HL-60 (cell line): ENCODE measurements around the gene KCNJ3.

Experiments
- DNase-seq, 2 experiments: peaks; one replicate each; pipeline ENCODE4 v3.0.0-alpha.2; 2010 to 2020; ENCODE audit warnings: low read depth in 1 of 2, low spot score in 1 of 2
- H3K27ac ChIP-seq: fragments of 250-450 bp; sonication (Bioruptor Pico); replicated peaks from 2 replicates; pipeline ENCODE4 v1.5.1; 2020; ENCODE audit warnings: mild to moderate bottlenecking, moderate library complexity
- H3K27me3 ChIP-seq: fragments of 250-450 bp; sonication (Bioruptor Pico); 2 replicates; pipeline ENCODE4 v1.5.1; 2021; ENCODE audit warnings: mild to moderate bottlenecking, moderate library complexity; ENCODE audit not compliant: insufficient read depth, poor library complexity, severe bottlenecking
- H3K4me3 ChIP-seq: replicated peaks from 2 replicates; pipeline ENCODE4 v1.5.1; 2011; ENCODE audit warnings: mild to moderate bottlenecking, control low read depth, low read length; ENCODE audit not compliant: insufficient read depth
- GABPA ChIP-seq: IDR thresholded peaks from 2 replicates; pipeline ENCODE4 v1.6.1; 2012; ENCODE audit warnings: low read depth
- POLR2AphosphoS5 ChIP-seq: IDR thresholded peaks from 2 replicates; pipeline ENCODE4 v1.6.1; 2012; ENCODE audit warnings: low read depth
- SPI1 ChIP-seq: IDR thresholded peaks from 2 replicates; pipeline ENCODE4 v1.6.1; 2012; ENCODE audit warnings: low read depth, mild to moderate bottlenecking, borderline replicate concordance
- TF ChIP-seq, protein P1 (sequence below): IDR thresholded peaks from 2 replicates; pipeline ENCODE4 v1.6.1; 2012; ENCODE audit warnings: low read depth; ENCODE audit not compliant: insufficient replicate concordance
- TF ChIP-seq, protein P2 (sequence below): IDR thresholded peaks from one replicate; pipeline ENCODE4 v1.5.1; 2011; ENCODE audit warnings: low read length, control low read depth, inconsistent platforms; ENCODE audit not compliant: insufficient read depth

Gene KCNJ3

DNA sequence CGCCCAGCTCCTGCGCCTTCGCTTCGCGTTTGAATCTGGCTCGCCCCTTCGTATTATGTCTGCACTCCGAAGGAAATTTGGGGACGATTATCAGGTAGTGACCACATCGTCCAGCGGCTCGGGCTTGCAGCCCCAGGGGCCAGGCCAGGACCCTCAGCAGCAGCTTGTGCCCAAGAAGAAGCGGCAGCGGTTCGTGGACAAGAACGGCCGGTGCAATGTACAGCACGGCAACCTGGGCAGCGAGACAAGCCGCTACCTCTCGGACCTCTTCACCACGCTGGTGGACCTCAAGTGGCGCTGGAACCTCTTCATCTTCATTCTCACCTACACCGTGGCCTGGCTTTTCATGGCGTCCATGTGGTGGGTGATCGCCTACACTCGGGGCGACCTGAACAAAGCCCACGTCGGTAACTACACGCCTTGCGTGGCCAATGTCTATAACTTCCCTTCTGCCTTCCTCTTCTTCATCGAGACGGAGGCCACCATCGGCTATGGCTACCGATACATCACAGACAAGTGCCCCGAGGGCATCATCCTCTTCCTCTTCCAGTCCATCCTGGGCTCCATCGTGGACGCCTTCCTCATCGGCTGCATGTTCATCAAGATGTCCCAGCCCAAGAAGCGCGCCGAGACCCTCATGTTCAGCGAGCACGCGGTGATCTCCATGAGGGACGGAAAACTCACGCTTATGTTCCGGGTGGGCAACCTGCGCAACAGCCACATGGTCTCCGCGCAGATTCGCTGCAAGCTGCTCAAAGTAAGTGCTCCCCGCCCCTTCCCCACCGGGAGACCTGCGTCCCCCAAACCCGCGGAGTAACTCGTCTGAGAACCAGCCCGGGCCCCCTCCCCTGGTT, 453 bp downstream of the KCNJ3 start:
- H3K4me3 ChIP-seq = no peak overlapping the region
- peaks cover 9% of the 10 kb centered on the region for H3K27me3 ChIP-seq
- DNase-seq = no peak
- H3K27ac ChIP-seq = no peak overlapping the region
- TF ChIP-seq, protein P1, sequence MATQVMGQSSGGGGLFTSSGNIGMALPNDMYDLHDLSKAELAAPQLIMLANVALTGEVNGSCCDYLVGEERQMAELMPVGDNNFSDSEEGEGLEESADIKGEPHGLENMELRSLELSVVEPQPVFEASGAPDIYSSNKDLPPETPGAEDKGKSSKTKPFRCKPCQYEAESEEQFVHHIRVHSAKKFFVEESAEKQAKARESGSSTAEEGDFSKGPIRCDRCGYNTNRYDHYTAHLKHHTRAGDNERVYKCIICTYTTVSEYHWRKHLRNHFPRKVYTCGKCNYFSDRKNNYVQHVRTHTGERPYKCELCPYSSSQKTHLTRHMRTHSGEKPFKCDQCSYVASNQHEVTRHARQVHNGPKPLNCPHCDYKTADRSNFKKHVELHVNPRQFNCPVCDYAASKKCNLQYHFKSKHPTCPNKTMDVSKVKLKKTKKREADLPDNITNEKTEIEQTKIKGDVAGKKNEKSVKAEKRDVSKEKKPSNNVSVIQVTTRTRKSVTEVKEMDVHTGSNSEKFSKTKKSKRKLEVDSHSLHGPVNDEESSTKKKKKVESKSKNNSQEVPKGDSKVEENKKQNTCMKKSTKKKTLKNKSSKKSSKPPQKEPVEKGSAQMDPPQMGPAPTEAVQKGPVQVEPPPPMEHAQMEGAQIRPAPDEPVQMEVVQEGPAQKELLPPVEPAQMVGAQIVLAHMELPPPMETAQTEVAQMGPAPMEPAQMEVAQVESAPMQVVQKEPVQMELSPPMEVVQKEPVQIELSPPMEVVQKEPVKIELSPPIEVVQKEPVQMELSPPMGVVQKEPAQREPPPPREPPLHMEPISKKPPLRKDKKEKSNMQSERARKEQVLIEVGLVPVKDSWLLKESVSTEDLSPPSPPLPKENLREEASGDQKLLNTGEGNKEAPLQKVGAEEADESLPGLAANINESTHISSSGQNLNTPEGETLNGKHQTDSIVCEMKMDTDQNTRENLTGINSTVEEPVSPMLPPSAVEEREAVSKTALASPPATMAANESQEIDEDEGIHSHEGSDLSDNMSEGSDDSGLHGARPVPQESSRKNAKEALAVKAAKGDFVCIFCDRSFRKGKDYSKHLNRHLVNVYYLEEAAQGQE = no peak
- TF ChIP-seq, protein P2, sequence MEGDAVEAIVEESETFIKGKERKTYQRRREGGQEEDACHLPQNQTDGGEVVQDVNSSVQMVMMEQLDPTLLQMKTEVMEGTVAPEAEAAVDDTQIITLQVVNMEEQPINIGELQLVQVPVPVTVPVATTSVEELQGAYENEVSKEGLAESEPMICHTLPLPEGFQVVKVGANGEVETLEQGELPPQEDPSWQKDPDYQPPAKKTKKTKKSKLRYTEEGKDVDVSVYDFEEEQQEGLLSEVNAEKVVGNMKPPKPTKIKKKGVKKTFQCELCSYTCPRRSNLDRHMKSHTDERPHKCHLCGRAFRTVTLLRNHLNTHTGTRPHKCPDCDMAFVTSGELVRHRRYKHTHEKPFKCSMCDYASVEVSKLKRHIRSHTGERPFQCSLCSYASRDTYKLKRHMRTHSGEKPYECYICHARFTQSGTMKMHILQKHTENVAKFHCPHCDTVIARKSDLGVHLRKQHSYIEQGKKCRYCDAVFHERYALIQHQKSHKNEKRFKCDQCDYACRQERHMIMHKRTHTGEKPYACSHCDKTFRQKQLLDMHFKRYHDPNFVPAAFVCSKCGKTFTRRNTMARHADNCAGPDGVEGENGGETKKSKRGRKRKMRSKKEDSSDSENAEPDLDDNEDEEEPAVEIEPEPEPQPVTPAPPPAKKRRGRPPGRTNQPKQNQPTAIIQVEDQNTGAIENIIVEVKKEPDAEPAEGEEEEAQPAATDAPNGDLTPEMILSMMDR = no peak
- TF ChIP-seq GABPA (no peak), POLR2AphosphoS5 (no peak), SPI1 (no peak)

DNA sequence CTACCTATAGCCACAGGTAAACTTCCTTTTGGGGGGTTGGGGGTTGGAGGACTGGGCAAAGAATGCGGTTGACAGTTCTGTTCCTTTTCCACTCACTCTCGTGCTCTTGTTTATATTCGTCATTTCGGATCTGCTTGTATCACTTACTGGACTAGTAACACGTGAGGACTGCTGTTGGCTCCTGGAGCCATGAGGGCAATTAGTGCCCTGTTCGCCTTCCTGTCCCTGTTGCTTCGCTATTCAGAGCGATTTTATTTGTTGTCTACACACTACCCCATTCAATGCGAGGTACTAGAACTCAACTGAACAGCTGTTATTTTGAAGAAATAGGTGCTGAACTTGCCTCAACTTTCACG, 1.1 kb downstream of the KCNJ3 start:
- no peak for DNase-seq
- TF ChIP-seq, protein P1 = no peak
- TF ChIP-seq, protein P2 = no peak
- no peak overlapping the region for H3K4me3 ChIP-seq
- peaks cover 9% of the 10 kb centered on the region for H3K27me3 ChIP-seq
- H3K27ac ChIP-seq = no peak overlapping the region

DNA sequence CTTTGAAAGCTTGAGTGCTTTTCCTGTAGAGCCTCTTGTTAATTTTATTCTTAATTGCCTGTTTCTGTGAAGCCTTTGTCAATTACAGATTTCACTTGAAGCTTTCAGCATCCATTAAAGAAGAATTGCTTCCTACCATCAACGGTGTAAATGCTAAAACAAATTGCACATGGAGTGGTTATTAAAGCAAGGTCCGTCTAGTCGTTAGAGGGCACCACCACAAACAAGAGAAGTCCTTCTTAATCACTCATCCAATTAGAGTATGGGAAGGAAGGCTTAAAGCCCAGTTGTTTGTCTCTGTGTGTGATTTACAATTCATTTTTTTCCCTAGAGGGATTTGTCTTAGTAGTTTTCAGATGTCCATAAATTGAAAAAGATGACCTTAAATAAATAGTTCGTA, 1.6 kb downstream of the KCNJ3 start:
- DNase-seq = no peak
- H3K4me3 ChIP-seq = no peak overlapping the region
- H3K27me3 ChIP-seq = peaks cover 9% of the 10 kb centered on the region
- no peak overlapping the region for H3K27ac ChIP-seq
- TF ChIP-seq SPI1 (no peak), GABPA (no peak), POLR2AphosphoS5 (no peak)
- TF ChIP-seq, protein P1 = no peak
- TF ChIP-seq, protein P2 = no peak
